Natural killer cell (primary cell): ENCODE data around the gene NCOA3. TPM values are rescaled to one million over a fixed set of nuclear protein-coding genes. Genes with fewer than 3 reads are reported as not detected.

Source experiments
- ATAC-seq, 3 donors: fragments of 150-1000 bp in 2 of 3; fragments of 200-7000 bp in 1 of 3; cut with Tn5 transposase; 1 replicate in 1 of 3; 2 replicates in 2 of 3; pipeline ENCODE4 v1.10.0; 2021; ENCODE audit warnings: mild to moderate bottlenecking in 2 of 3, moderate library complexity in 2 of 3
- DNase-seq, 2 donors: peaks; one replicate each; pipeline versions ENCODE4 v3.0.0 to v3.0.0-alpha.2; 2013 to 2021; ENCODE audit warnings: mixed read lengths in 1 of 2
- H3K27ac ChIP-seq: one replicate; pipeline ENCODE4 v1.5.1; 2013; ENCODE audit warnings: mild to moderate bottlenecking, low read length
- H3K27me3 ChIP-seq: one replicate; pipeline ENCODE4 v1.6.1; 2013; ENCODE audit warnings: low read length; ENCODE audit not compliant: control insufficient read depth, insufficient read depth
- H3K36me3 ChIP-seq: one replicate; pipeline ENCODE4 v1.6.1; 2013; ENCODE audit warnings: low read length; ENCODE audit not compliant: control insufficient read depth, insufficient read depth
- H3K4me1 ChIP-seq: one replicate; pipeline ENCODE4 v1.6.1; 2013; ENCODE audit warnings: low read length; ENCODE audit not compliant: control insufficient read depth, insufficient read depth
- H3K4me3 ChIP-seq: one replicate; pipeline ENCODE4 v1.5.1; 2013; ENCODE audit warnings: low read length
- H3K9me3 ChIP-seq: one replicate; pipeline ENCODE4 v1.6.1; 2013; ENCODE audit warnings: low read length; ENCODE audit not compliant: control insufficient read depth, insufficient read depth
- H3K27ac Mint-ChIP-seq, 2 donors: one replicate each; pipeline ENCODE4 v1.8.0; 2022; ENCODE audit warnings: mild to moderate bottlenecking in 2 of 2, mixed read lengths in 2 of 2, moderate library complexity in 1 of 2
- H3K27me3 Mint-ChIP-seq, 2 donors: one replicate each; pipeline ENCODE4 v1.8.0; 2022; ENCODE audit warnings: low read depth in 2 of 2, mixed read lengths in 2 of 2
- H3K36me3 Mint-ChIP-seq: one replicate; pipeline ENCODE4 v1.8.0; 2022; ENCODE audit warnings: mixed read lengths
- H3K4me1 Mint-ChIP-seq, 2 donors: one replicate each; pipeline ENCODE4 v1.8.0; 2022; ENCODE audit warnings: mixed read lengths in 2 of 2
- H3K4me3 Mint-ChIP-seq: one replicate; pipeline ENCODE4 v1.8.0; 2022; ENCODE audit warnings: mild to moderate bottlenecking, moderate library complexity, mixed read lengths
- H3K9me3 Mint-ChIP-seq, 2 donors: one replicate each; pipeline ENCODE4 v1.8.0; 2022; ENCODE audit warnings: mixed read lengths in 2 of 2
- WGBS: methylation state at CpG from one replicate; pipeline ENCODE4 v1.1.7; 2013; ENCODE audit warnings: missing lambda C conversion rate; ENCODE audit not compliant: insufficient coverage; 5-methylcytosine and 5-hydroxymethylcytosine counted together
- intact Hi-C: fragments of 100-400 bp; cut with micrococcal nuclease; formaldehyde crosslinking; loops from one replicate; pipeline ENCODE4 v1.14.2; 2022
- total RNA-seq, 4 donors: library from RNA; stranded (reverse); fragments of 120-200 nt in 1 of 4; gene quantifications; one replicate each; pipeline versions ENCODE4 v1.2.3 to v1.2.4, GENCODE V29; 2013 to 2022
- TF ChIP-seq, protein P1 (sequence below): fragments of 200-600 bp; IDR thresholded peaks from one replicate; pipeline ENCODE4 v1.8.0; 2022; ENCODE audit warnings: antibody characterized with exemption

Gene NCOA3
- total RNA-seq, 3 donors from 2014 or later (not counting 1 experiment from before 2014, with no cell fraction given), result 44.3 to 63.3 (median 57.8) TPM

- 88% methylated on average over 15 of the region's 15 CpGs for WGBS
- H3K27me3 ChIP-seq, result no peaks in the 10 kb centered on the region
- Mint-ChIP-seq H3K27me3 (no peaks in the 10 kb centered on the region), H3K4me3 (no peak overlapping the region), H3K36me3 (no peaks in the 10 kb centered on the region), H3K27ac (no peak overlapping the region), H3K9me3 (no peaks in the 10 kb centered on the region), H3K4me1 (no peaks in the 10 kb centered on the region)
- no peak overlapping the region for H3K4me3 ChIP-seq
- TF ChIP-seq, protein P1, sequence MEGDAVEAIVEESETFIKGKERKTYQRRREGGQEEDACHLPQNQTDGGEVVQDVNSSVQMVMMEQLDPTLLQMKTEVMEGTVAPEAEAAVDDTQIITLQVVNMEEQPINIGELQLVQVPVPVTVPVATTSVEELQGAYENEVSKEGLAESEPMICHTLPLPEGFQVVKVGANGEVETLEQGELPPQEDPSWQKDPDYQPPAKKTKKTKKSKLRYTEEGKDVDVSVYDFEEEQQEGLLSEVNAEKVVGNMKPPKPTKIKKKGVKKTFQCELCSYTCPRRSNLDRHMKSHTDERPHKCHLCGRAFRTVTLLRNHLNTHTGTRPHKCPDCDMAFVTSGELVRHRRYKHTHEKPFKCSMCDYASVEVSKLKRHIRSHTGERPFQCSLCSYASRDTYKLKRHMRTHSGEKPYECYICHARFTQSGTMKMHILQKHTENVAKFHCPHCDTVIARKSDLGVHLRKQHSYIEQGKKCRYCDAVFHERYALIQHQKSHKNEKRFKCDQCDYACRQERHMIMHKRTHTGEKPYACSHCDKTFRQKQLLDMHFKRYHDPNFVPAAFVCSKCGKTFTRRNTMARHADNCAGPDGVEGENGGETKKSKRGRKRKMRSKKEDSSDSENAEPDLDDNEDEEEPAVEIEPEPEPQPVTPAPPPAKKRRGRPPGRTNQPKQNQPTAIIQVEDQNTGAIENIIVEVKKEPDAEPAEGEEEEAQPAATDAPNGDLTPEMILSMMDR, result no peak
- no peaks in the 10 kb centered on the region for H3K36me3 ChIP-seq
- no peaks in the 10 kb centered on the region for H3K9me3 ChIP-seq
- no peak for DNase-seq
- ATAC-seq, result no peak
- intact Hi-C loops, result no loop called here
- no peak overlapping the region for H3K27ac ChIP-seq
- H3K4me1 ChIP-seq, result no peaks in the 10 kb centered on the region
Observed at GRCh38 chr20:47672166-47672565, 170.5 kb downstream of the NCOA3 start.

- H3K4me3 ChIP-seq, result no peak overlapping the region
- DNase-seq (no peak), ATAC-seq (no peak)
- no peaks in the 10 kb centered on the region for H3K36me3 Mint-ChIP-seq
- intact Hi-C loops, result no loop called here
- 87% methylated on average over 16 of the region's 16 CpGs for WGBS
- no peaks in the 10 kb centered on the region for H3K9me3 ChIP-seq
- H3K4me3 Mint-ChIP-seq, result no peak overlapping the region
- H3K4me1 ChIP-seq, result no peaks in the 10 kb centered on the region
- H3K9me3 Mint-ChIP-seq, result no peaks in the 10 kb centered on the region
- H3K27ac ChIP-seq, result no peak overlapping the region
- H3K4me1 Mint-ChIP-seq, result no peaks in the 10 kb centered on the region
- H3K27me3 Mint-ChIP-seq, result no peaks in the 10 kb centered on the region
- H3K27ac Mint-ChIP-seq, result no peak overlapping the region
- TF ChIP-seq, protein P1, result no peak
- H3K27me3 ChIP-seq, result no peaks in the 10 kb centered on the region
- H3K36me3 ChIP-seq, result no peaks in the 10 kb centered on the region
Observed at GRCh38 chr20:47672886-47673670, 171.4 kb downstream of the NCOA3 start.

DNA sequence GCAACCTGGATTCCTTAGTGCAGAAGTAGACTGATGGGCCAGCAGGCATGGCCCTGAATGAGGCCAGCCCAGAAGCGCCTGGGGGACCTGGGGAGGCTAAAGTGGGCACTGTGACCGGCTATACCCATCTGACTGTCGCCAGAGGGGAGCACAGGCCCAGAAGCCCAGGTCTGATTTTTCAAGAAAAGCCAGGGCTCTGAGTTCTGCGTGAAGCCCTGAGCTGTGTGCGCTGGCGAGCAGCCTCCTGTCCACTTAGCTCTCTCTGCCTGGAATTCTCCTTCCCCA is 171.9 kb downstream of the NCOA3 start:
- DNase-seq (no peak), ATAC-seq (no peak)
- Histone ChIP-seq H3K36me3 (no peaks in the 10 kb centered on the region), H3K27me3 (no peaks in the 10 kb centered on the region), H3K4me1 (no peaks in the 10 kb centered on the region), H3K9me3 (no peaks in the 10 kb centered on the region), H3K4me3 (no peak overlapping the region), H3K27ac (no peak overlapping the region)
- Mint-ChIP-seq H3K36me3 (no peaks in the 10 kb centered on the region), H3K4me1 (no peaks in the 10 kb centered on the region), H3K9me3 (no peaks in the 10 kb centered on the region), H3K4me3 (no peak overlapping the region), H3K27me3 (no peaks in the 10 kb centered on the region), H3K27ac (no peak overlapping the region)
- TF ChIP-seq, protein P1, result no peak
- 88% methylated on average over 6 of the region's 6 CpGs for WGBS
- intact Hi-C loops, result no loop called here

GRCh38 chr20:47674145-47674544 is 172.5 kb downstream of the NCOA3 start:
- no peaks in the 10 kb centered on the region for H3K27me3 ChIP-seq
- no peak for DNase-seq
- Mint-ChIP-seq H3K27ac (no peak overlapping the region), H3K4me3 (no peak overlapping the region), H3K36me3 (no peaks in the 10 kb centered on the region), H3K27me3 (peaks cover 0 to 2% of the 10 kb centered on the region in 2 donors), H3K4me1 (peaks cover 2 to 3% of the 10 kb centered on the region in 2 donors), H3K9me3 (no peaks in the 10 kb centered on the region)
- TF ChIP-seq, protein P1, result no peak
- H3K4me3 ChIP-seq, result no peak overlapping the region
- ATAC-seq, result no peak
- H3K36me3 ChIP-seq, result no peaks in the 10 kb centered on the region
- H3K27ac ChIP-seq, result no peak overlapping the region
- intact Hi-C loops, result no loop called here
- H3K9me3 ChIP-seq, result no peaks in the 10 kb centered on the region
- H3K4me1 ChIP-seq, result no peaks in the 10 kb centered on the region
- whole genome bisulfite sequencing, result 91% methylated on average over 15 of the region's 15 CpGs
